HUDEP-2 (cell line): ENCODE measurements around the gene UNC5A.

Experiments used
- DNase-seq, 76 experiments: peaks; one replicate each; lab custom pipeline; 2025; ENCODE audit not compliant: unreplicated experiment in 76 of 76; lab: John Stamatoyannopoulos, UW

The UNC5A gene

DNA sequence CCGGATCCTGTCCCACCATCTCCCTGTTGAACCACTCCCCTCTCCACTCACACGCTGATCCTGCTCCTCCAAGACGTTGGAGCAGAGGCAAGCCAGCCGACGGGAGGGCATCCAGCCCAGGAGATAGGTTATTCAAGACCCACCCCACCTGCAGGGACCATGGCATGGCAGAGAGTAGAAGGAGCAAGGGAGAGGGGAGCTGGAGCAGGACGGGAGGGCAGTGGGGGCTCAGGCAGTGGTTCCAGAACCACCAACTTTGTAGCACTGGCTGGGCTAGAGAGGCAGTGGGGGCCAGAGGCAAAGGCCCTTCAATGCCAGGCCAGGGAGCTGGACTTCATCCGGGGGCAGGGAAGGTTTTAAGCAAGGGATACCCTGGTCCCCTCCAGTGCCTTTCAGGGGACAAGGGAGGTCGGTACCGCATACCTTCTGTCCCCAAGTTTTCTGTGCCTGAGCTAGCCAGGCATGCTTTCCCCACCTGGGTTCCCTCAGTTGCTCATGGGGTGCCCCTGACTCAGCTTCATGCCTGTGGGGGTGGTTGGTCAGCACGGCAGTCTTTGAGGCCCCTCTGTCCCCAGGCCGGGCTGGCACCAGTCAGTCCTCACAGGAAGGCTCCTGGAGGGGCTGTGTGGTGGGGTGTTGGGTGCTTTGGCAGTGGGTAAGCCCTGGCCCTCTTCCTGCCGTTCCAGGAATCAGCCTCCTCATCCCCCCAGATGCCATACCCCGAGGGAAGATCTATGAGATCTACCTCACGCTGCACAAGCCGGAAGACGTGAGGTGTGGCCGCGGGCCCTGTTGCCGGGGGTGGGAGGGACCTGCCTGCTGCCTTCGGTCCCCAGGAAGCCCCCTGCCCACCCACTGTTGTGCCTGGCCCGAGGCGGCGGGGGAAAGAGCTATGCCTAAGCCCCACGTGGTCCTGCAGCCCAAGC, 66.4 kb downstream of the UNC5A start:
- no peak for DNase-seq

DNA sequence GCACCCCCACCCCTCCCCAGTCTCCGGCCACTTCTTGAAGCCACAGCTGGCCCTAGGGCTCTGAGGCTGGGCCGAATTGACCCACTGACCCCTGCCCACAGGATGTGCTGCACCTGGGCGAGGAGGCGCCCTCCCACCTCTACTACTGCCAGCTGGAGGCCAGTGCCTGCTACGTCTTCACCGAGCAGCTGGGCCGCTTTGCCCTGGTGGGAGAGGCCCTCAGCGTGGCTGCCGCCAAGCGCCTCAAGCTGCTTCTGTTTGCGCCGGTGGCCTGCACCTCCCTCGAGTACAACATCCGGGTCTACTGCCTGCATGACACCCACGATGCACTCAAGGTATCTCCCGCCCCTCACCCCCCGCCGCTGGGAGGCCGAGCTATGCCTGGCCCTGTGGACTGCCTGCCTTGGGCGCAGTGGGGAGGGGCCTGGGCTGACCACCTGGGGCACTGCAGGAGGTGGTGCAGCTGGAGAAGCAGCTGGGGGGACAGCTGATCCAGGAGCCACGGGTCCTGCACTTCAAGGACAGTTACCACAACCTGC, 67.5 kb downstream of the UNC5A start:
- DNase-seq: no peak

DNA sequence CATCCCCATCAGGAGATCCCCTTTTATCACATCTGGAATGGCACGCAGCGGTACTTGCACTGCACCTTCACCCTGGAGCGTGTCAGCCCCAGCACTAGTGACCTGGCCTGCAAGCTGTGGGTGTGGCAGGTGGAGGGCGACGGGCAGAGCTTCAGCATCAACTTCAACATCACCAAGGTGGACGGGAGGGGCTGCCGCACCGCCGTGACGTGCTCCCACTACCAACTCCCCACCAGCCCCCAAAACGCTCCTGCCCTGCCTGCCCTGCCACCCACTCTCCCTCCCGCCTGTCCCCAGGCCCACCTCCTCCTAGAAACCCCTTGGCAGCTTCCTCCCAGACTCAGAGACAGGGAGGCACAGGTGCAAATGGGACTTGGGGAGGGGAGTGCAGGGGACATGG, 68.1 kb downstream of the UNC5A start:
- DNase-seq: no peak

DNA sequence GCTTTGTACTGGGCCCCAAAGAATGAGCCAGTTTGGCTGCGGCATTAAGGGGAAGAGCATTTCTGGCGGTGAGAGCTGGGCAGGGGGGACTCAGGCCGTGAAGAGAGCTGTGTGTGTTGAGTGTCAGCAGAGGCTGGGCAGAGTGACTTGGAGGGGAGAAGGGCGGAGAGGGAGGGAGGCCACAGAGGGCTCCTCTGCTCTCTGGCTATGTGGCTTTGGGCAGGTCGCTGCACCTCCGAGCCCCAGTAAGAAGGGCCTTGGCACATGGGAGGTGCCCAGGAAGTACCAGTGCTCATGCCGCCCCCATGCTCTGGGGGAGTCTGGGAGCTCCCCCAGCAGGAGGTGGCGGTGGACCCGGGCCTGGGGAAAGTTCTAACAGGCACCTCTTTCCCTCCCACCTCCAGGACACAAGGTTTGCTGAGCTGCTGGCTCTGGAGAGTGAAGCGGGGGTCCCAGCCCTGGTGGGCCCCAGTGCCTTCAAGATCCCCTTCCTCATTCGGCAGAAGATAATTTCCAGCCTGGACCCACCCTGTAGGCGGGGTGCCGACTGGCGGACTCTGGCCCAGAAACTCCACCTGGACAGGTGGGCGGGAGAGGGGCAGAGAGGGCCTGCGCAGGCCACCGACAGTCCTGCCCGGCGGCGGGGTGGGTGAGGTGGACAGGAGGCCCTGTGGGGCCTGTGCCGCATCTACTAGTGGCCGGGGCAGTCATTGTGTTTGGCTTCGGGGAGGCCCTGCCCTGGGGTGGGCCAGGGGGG, 68.7 kb downstream of the UNC5A start:
- DNase-seq: no peak

DNA sequence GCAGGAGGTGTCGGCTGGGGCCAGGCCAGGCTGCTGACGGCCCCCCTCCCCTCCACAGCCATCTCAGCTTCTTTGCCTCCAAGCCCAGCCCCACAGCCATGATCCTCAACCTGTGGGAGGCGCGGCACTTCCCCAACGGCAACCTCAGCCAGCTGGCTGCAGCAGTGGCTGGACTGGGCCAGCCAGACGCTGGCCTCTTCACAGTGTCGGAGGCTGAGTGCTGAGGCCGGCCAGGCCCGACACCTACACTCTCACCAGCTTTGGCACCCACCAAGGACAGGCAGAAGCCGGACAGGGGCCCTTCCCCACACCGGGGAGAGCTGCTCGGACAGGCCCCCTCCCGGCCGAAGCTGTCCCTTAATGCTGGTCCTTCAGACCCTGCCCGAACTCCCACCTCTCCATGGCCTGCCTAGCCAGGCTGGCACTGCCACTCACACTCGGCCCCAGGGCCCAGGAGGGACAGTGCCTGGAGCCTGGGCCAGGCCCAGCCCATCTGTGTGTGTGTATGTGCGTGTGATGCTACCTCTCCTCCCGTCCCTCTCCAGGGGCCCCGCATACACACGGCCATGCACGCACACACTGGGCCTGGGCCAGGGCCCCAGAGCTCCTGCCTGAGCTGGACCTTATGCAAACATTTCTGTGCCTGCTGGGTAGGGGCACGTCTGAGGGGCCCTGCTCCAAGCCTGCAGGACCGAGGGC, 69.5 kb downstream of the UNC5A start:
- no peak for DNase-seq

DNA sequence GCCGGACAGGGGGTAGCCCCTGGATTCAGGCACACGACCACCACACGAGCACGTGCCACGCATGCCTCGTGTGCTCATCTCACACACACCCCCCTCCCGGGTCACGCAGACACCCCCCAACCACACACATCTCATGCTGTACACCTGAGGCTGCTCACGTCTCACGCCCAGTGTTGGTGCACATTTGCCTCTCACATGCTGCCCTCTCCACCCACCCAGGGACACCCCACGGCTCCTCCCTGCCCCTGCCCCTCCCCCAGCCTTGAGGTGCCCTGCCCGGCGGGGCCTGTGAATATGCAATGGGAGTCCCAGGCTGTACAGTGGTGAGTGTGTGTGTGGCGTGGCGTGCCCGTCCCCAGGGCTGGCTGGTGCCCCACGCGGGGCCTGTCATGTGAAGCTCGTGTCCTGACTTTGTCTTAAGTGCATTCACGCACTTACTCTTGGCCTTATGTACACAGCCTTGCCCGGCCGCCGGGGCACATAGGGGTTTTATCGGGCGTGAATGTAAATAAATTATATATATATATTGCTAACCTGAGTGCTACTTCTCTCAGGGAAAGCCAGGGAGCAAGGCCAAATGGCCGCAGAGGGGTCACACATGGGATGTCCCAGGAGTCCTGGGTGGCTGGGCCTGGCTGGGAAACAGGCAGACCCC, 70.1 kb downstream of the UNC5A start:
- no peak for DNase-seq

DNA sequence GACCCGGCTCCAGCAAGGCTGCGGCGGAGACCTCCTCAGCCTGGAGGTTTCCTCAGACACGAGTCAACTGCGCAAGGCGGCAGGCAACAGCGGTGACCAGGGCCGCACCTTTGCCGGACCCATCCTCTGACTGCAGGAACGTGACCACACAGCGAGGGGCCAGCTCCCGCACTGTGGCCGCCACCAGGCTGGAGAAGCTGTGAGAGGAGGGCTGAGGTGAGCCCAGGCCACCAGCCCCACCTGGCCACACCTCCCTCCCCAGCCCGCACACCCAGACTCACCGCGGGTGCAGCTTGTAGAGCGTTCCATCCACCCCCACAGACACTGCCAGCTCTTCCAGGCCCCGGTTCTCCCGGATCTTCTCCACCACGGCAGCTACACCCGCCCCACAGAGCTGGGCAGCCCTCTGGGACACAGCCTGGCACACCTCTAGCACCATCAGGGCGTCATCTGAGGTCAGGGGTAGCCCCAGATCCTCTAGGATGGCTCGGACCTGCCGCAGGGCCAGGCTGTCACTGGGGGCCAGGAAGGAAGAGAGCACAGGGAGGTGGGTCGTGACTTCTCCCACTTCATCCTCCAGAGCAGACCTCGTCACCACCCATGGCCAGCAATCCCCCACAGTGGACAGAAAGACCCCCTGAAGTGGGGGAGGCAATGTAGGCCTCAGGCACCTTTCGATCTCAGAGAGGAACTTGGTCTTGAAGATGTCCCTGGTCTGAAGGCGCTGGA, 70.8 kb downstream of the UNC5A start:
- DNase-seq: no peak

DNA sequence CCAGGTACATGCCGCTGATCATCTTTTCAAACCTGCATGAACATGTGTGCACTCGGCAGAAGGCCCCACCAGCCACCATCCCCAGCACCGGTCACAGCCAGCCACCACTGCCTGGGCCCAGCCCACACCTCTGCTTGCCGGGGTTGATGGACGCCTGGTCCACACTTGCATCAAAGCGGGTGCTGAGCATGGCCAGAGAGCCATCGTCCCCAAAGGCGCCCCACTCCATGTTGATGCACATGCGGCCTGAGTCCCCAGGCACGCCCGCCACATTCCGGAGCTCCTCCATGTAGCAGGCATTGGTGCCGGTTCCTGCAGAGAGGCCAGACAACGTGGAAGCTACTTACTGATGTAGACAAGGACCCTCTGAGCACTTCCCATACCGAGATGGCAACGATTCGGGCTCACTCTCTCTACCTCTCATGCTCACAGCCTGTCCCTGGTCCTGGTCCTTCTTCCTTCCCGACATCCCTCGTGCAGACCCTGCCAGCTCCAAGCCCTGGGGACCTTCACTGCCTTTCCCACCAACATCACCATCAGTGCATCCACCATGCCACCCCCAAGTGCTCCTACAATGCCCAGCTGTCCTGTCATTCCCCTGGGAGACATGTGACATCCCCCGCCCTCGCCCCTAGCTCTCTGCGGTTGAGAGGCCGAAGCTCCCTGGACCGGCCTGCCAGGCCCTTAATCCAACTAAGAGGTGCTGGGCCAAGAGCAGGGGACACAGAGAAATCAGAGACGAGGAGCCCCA, 71.6 kb downstream of the UNC5A start:
- DNase-seq: no peak

DNA sequence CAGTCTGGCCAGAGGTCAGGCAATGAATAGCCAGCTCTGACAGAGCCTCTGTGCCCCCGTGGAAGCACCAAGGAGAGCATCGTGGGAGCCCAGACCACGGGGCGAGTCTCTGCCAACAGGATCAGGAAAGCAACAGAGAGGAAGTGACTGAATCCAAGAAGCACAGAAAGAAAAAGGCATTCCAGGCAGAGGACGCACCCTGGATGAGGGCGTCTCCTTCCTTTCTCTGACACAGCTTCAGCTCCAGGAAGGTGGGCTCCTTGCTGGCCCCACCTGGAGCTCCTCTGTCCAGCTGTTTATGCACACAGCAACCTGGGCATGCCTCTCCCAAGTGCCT, 72.2 kb downstream of the UNC5A start:
- no peak for DNase-seq

DNA sequence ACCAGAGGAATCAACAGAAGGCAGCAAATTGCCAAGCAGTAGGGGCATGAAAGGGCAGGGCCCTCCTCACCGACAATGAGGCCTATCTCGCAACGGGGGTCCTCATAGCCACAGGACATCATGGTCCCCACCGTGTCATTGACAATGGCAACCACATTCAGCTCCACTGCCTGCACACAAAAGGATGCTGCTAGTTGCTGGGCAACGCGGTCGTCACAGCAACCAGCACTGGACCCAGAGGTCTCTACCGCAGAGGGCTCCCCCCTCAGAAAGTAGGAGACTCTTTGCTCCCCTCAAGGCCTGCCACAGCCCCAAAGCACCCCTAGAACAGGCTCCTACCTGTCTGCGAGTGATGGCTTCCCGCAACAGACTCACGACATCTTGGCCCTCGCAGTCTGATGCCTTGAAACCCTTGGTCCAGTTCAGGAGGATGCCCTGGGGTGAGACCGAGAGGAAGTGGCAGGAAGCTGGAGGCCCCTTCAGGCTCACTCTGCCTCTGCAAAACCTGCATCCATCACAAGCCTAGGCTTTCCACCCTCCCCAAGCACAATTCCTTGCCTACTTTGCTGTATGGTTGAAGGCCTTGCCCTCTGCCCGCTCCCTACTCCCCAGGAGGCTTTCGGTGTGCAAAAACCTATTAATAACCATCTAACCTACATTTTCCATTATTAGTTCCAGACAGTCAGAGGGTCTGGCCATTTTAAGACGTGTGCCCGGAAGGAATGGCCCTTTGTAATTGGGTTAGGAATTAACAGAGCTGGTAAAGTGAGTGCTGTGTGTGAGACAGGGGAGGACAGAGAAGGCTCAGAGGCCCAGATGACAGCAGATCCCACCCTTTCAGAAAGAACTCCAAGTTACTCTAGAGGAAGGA, 73.6 kb downstream of the UNC5A start:
- DNase-seq: no peak

DNA sequence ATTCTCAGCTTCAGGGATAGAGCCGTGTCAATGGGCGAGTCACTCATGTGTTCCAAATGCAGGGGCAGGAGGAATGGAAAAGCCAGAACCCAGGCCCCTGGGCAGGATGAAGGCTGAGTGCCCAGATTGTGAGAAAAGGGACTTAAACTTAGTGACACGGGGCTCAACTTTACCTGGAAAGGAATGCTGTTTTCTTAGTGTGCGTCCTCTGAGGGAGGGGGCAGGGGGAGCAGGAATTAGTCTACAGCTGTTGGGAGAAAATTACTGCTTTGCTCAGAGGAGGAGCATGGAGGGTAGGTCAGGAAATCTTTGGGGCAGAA, 74.2 kb downstream of the UNC5A start:
- DNase-seq: no peak

DNA sequence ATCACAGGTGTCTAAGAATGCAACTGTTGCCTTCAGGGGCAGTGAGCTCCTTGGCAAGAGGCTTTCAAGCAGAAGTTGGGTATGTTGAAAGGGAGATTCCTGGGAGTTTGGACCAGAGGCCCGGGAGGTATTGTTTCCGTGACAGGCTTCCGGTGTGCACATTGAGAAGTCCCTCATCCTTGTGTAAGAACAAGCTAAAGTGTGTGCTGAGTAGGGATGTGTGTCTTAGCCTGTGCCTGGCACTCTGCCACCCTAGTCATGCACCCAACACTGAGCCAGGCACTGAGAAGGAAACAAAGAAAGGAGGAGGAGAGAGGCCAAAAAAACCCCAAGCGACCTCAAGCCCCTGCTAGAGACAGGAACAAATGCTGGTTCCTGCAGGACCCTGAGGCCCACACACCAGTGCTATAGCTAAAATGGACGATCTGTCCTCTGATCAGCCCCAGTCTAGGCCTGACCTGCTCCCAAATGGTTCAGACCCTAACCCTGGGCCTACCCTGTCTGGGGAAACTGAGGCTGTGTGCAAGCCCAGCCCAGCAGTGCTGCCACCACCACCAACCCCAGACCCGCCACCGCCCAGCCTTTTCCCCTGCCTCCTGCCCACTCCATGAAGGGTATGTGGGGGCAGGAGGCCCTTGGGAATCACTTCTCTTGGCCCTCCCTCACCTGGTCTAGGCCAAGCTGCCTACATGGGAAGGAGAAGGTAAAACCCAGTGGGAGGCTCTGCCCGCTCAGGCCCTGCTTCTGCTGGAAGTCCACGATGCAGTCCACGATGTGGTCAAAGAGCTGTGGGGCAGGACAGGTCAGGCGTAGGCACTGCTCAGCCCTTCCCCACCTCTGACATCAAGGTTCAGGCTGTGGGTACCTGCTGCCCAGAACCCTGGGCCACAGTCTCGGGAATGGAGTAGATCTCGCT, 76.2 kb downstream of the UNC5A start:
- DNase-seq: no peak

DNA sequence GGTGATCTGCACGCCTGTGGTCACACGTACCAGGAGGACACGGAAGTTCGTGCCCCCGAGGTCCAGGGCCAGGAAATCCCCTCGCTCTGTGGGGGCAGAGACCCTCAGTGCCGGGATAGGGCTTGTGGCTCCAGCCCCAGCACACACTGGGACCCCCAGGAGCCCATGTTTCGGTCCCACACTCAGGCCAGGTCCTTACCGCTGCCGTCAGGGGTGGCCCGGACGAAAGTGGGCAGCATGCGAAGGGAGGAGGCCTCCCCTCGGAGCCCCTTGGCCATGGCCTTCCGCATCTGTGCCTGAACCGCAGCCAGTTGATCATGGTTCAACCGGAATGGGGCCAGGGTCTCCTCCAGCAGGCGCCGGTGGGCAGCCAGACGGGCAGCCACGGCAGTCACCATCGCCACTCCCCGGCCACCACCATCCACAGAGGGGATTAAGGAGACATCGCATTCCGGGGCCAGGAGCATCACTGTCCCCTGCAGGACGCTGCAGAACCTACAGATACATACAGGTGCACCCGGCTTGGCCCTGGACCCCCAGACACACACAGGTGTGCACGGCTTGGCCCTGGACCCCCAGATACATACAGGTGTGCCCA, 77.0 kb downstream of the UNC5A start:
- DNase-seq: no peak

DNA sequence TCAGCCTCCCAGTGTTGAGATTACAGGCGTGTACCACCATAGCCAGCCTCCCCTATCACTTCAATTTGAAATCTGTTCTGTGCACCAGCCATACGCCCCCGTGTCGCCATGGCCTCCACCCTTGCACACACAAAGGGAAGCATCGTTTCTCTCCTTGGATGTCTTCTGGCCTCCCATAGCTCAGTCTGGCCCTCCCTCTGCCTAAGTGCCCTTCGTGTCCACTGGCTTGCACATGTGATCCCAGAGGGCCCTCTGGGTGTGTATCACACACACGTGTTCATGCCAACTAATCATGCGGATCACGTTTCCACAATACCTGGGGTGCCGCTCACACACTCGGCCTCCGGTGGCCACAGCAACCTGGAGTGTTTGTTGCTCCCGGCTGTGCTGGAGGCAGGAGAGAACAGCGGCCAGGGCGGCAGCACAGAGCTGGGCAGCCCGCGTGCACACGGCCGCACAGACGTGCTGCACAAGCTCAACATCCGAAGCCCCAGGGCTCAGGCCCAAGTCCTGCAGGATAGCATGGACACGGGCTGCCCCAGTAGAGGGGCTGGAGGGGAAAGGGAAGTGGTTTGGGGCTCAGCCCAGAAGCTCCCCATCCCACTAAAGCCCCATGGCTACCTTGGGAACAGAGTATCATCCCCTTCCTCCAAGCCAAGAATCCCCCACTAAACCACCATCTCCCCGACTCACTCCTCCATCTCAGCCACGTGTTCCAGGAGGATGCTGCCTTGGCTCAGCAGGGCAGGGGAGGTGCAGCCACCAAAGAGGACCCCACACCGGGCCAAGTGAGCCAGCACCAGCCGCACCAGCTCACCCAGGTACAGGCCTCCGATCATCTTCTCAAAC, 77.9 kb downstream of the UNC5A start:
- no peak for DNase-seq

DNA sequence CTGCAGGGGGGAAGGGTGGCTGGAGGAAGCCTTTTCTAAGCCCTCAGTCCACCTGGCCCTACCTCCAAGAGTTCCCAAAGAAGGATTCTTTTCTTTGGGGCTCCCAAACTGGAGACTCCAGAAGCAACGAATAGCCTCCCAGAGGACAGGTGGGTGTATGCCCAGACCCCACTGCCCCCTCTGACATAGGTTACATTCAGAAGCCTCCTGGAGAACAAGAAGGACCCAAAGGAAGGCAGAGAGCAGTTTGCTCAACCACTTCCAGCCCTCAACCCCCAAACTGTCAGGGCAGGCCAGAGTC, 78.5 kb downstream of the UNC5A start:
- DNase-seq: no peak
